Gastrocnemius medialis (tissue), 4 donors: ENCODE results near the gene TSPAN14.

Source experiments
- CTCF ChIP-seq, 5 experiments: fragments of 450-650 bp in 3 of 5; fragments of 200-600 bp in 2 of 5; sonication (generic) in 2 of 5; IDR thresholded peaks in 4 of 5; conservative IDR thresholded peaks in 1 of 5; 1 replicate in 4 of 5; 2 replicates in 1 of 5; pipeline ENCODE4 v1.5.1; 2016 to 2019; ENCODE audit warnings: antibody characterized with exemption in 5 of 5, mild to moderate bottlenecking in 3 of 5, moderate library complexity in 3 of 5
- POLR2A ChIP-seq, 2 donors: fragments of 450-650 bp; IDR thresholded peaks; one replicate each; pipeline ENCODE4 v1.6.1; 2017; ENCODE audit warnings: antibody characterized with exemption in 2 of 2, mild to moderate bottlenecking in 2 of 2, moderate library complexity in 2 of 2

GRCh38 chr10:80470266-80470665 is 16.2 kb downstream of the TSPAN14 start:
- TF ChIP-seq CTCF (IDR thresholded peaks at IDR 0.05 in 4 of 5, conservative IDR thresholded peaks at IDR 0.05 in 1 of 5), result no peak
- no peak for TF ChIP-seq POLR2A (IDR thresholded peaks at IDR 0.05)
